NT2/D1 (cell line): Measurements from ENCODE around the gene MSGN1.

Experiments used
- SUZ12 ChIP-seq: IDR thresholded peaks from 2 replicates; pipeline ENCODE4 v1.6.1; 2011; ENCODE audit not compliant: insufficient read length, insufficient read depth; ENCODE audit errors: extremely low read depth
- YY1 ChIP-seq: IDR thresholded peaks from 2 replicates; pipeline ENCODE4 v1.6.1; 2011; ENCODE audit not compliant: insufficient read length, insufficient read depth
- ZNF274 ChIP-seq: IDR thresholded peaks from 2 replicates; pipeline ENCODE4 v1.6.1; 2011; ENCODE audit warnings: mild to moderate bottlenecking, low read depth, low read length

- TF ChIP-seq YY1 (no peak), SUZ12 (no peak), ZNF274 (no peak)
Measured at GRCh38 chr2:17780546-17780945, 35.7 kb upstream of the MSGN1 start.
